ENCODE measurements around the gene RNF4. TPM values are rescaled to one million over a fixed set of nuclear protein-coding genes. Genes with fewer than 3 reads are reported as not detected.

Gene RNF4
- polyA plus RNA-seq, 3 donors, result 28.8 to 41.3 (median 37.0) TPM

GRCh38 chr4:2432004-2432403, 36.9 kb upstream of the RNF4 start:
- Histone ChIP-seq H3K4me3 (replicated peaks in 1 of 3; ENCODE audit: low read depth in 2 of 3, low read length in 3 of 3) (no peak overlapping the region), H3K27me3 (ENCODE audit: control insufficient read depth in 2 of 2, insufficient read depth in 2 of 2, low read length in 2 of 2) (no peaks in the 10 kb centered on the region), H3K4me1 (ENCODE audit: control insufficient read depth in 1 of 2, insufficient read depth in 2 of 2, low read length in 2 of 2) (no peaks in the 10 kb centered on the region), H3K36me3 (replicated peaks in 1 of 2; ENCODE audit: control insufficient read depth in 1 of 2, insufficient read depth in 2 of 2, low read length in 2 of 2) (no peaks in the 10 kb centered on the region), H3K9me3 (replicated peaks in 1 of 2; ENCODE audit: control insufficient read depth in 1 of 2, insufficient read depth in 1 of 2, low read length in 2 of 2) (peaks cover 0 to 19% of the 10 kb centered on the region in 2 donors), H2AFZ (ENCODE audit: insufficient read depth, low read depth, low read length, poor library complexity, severe bottlenecking) (no peak overlapping the region), H3K4me2 (replicated peaks; ENCODE audit: extremely low read depth, low read length, poor library complexity, severe bottlenecking) (no peak overlapping the region), H3K79me2 (ENCODE audit: insufficient read depth, low read length) (no peaks in the 10 kb centered on the region), H3K27ac (ENCODE audit: low read depth in 1 of 2, low read length in 2 of 2) (no peak overlapping the region), H4K20me1 (ENCODE audit: insufficient read depth, low read length) (no peaks in the 10 kb centered on the region), H3K9ac (ENCODE audit: insufficient read depth, low read length, poor library complexity, severe bottlenecking) (no peak overlapping the region)
- no peaks in the 10 kb centered on the region for H3K36me3 Mint-ChIP-seq
- TF ChIP-seq CTCF (IDR thresholded peaks at IDR 0.05), result no peak
- intact Hi-C loops (cut with micrococcal nuclease), result no loop called here
- no peaks in the 10 kb centered on the region for H3K4me1 Mint-ChIP-seq
- no peak overlapping the region for H3K27ac Mint-ChIP-seq
- H3K9me3 Mint-ChIP-seq, result peaks cover 4 to 25% (median 5%) of the 10 kb centered on the region in 7 donors
- DNase-seq, result no peak
- no peak overlapping the region for H3K4me3 Mint-ChIP-seq
- H3K27me3 Mint-ChIP-seq (ENCODE audit: low read depth in 3 of 3), result peaks cover 2 to 12% (median 4%) of the 10 kb centered on the region in 3 donors

- Histone ChIP-seq H3K4me3 (replicated peaks in 1 of 3; ENCODE audit: low read depth in 2 of 3, low read length in 3 of 3) (no peak overlapping the region), H3K9me3 (replicated peaks in 1 of 2; ENCODE audit: control insufficient read depth in 1 of 2, insufficient read depth in 1 of 2, low read length in 2 of 2) (peaks cover 0 to 19% of the 10 kb centered on the region in 2 donors), H3K36me3 (replicated peaks in 1 of 2; ENCODE audit: control insufficient read depth in 1 of 2, insufficient read depth in 2 of 2, low read length in 2 of 2) (no peaks in the 10 kb centered on the region), H3K4me1 (ENCODE audit: control insufficient read depth in 1 of 2, insufficient read depth in 2 of 2, low read length in 2 of 2) (no peaks in the 10 kb centered on the region), H3K4me2 (replicated peaks; ENCODE audit: extremely low read depth, low read length, poor library complexity, severe bottlenecking) (no peak overlapping the region), H2AFZ (ENCODE audit: insufficient read depth, low read depth, low read length, poor library complexity, severe bottlenecking) (no peak overlapping the region), H3K27ac (ENCODE audit: low read depth in 1 of 2, low read length in 2 of 2) (no peak overlapping the region), H3K9ac (ENCODE audit: insufficient read depth, low read length, poor library complexity, severe bottlenecking) (no peak overlapping the region), H3K27me3 (ENCODE audit: control insufficient read depth in 2 of 2, insufficient read depth in 2 of 2, low read length in 2 of 2) (no peaks in the 10 kb centered on the region), H3K79me2 (ENCODE audit: insufficient read depth, low read length) (no peaks in the 10 kb centered on the region), H4K20me1 (ENCODE audit: insufficient read depth, low read length) (no peaks in the 10 kb centered on the region)
- 58% methylated on average over 17 of the region's 20 CpGs for WGBS (ENCODE audit: insufficient coverage)
- intact Hi-C loops (cut with micrococcal nuclease), result no loop called here
- H3K4me3 Mint-ChIP-seq, result no peak overlapping the region
- DNase-seq, result peak in 1 of 3 donors; percentile 59
- no peaks in the 10 kb centered on the region for H3K4me1 Mint-ChIP-seq
- peaks cover 4 to 25% (median 5%) of the 10 kb centered on the region in 7 donors for H3K9me3 Mint-ChIP-seq
- H3K27ac Mint-ChIP-seq, result no peak overlapping the region
- no peak for TF ChIP-seq CTCF (IDR thresholded peaks at IDR 0.05)
- H3K36me3 Mint-ChIP-seq, result no peaks in the 10 kb centered on the region
- H3K27me3 Mint-ChIP-seq (ENCODE audit: low read depth in 3 of 3), result peaks cover 2 to 14% (median 4%) of the 10 kb centered on the region in 3 donors
Measured at GRCh38 chr4:2432991-2433530, 35.8 kb upstream of the RNF4 start.

All from CD14-positive monocyte (primary cell).